HepG2 (cell line): Measurements from ENCODE around the gene CCM2L. TPM values are rescaled to one million over a fixed set of nuclear protein-coding genes. Genes with fewer than 3 reads are reported as not detected.

Experiments
- ARID2 ChIP-seq: sonication (generic); formaldehyde crosslinking; IDR thresholded peaks from 2 replicates; pipeline ENCODE4 v1.8.1; 2022; ENCODE audit warnings: mild to moderate bottlenecking, missing genetic modification reagents, borderline replicate concordance
- BORCS8-MEF2B ChIP-seq: sonication (generic); formaldehyde crosslinking; IDR thresholded peaks from 2 replicates; pipeline ENCODE4 v1.8.0; 2022; ENCODE audit warnings: mild to moderate bottlenecking, missing genetic modification reagents
- FOSL1 ChIP-seq: sonication (generic); formaldehyde crosslinking; IDR thresholded peaks from 2 replicates; pipeline ENCODE4 v1.9.0; 2021; ENCODE audit warnings: missing genetic modification reagents, borderline replicate concordance
- HNF4G ChIP-seq, 2 experiments: sonication (generic) in 1 of 2; formaldehyde crosslinking in 1 of 2; IDR thresholded peaks; 2 replicates each; pipeline versions ENCODE4 v1.4.0 to v1.6.1; 2011 to 2020; ENCODE audit warnings: borderline replicate concordance in 2 of 2, low read depth in 2 of 2, mild to moderate bottlenecking in 2 of 2, low read length in 1 of 2, missing genetic modification reagents in 1 of 2, moderate library complexity in 1 of 2
- HNRNPUL1 ChIP-seq: fragments of 200-400 bp; formaldehyde crosslinking; IDR thresholded peaks from 2 replicates; pipeline ENCODE4 v1.6.1; 2017; ENCODE audit warnings: low read depth, mild to moderate bottlenecking, low read length, moderate library complexity
- KLF9 ChIP-seq: IDR thresholded peaks from 2 replicates; pipeline ENCODE4 v1.6.1; 2016; ENCODE audit warnings: low read depth
- MAFG ChIP-seq: sonication (generic); formaldehyde crosslinking; IDR thresholded peaks from 2 replicates; pipeline ENCODE4 v1.5.1; 2020; ENCODE audit warnings: mild to moderate bottlenecking, missing genetic modification reagents
- MED8 ChIP-seq: sonication (generic); formaldehyde crosslinking; IDR thresholded peaks from 2 replicates; pipeline ENCODE4 v1.8.1; 2023; ENCODE audit warnings: mild to moderate bottlenecking, missing genetic modification reagents; ENCODE audit not compliant: insufficient replicate concordance
- MTA3 ChIP-seq: sonication (generic); formaldehyde crosslinking; IDR thresholded peaks from 2 replicates; pipeline ENCODE4 v1.4.0; 2020; ENCODE audit warnings: missing genetic modification reagents
- XRCC5 ChIP-seq: fragments of 200-400 bp; formaldehyde crosslinking; optimal IDR thresholded peaks from 2 replicates; pipeline ENCODE3; 2017; ENCODE audit warnings: mild to moderate bottlenecking, low read length
- ZFP1 ChIP-seq: IDR thresholded peaks from 2 replicates; pipeline ENCODE4 v1.6.1; 2016
- ZNF510 ChIP-seq: sonication (generic); formaldehyde crosslinking; IDR thresholded peaks from 2 replicates; pipeline ENCODE4 v1.4.0; 2020; ENCODE audit warnings: low read depth, mild to moderate bottlenecking, missing genetic modification reagents
- ZNF7 ChIP-seq: IDR thresholded peaks from 2 replicates; pipeline ENCODE4 v1.6.1; 2016; ENCODE audit warnings: missing biosample characterization, missing genetic modification reagents
- ZSCAN31 ChIP-seq: sonication (generic); formaldehyde crosslinking; IDR thresholded peaks from 2 replicates; pipeline ENCODE4 v1.5.0; 2020; ENCODE audit warnings: low read depth, mild to moderate bottlenecking, missing genetic modification reagents
- polyA plus RNA-seq, 8 experiments: library from polyadenylated mRNA; depleted of rRNA in 3 of 8; stranded (reverse) in 7 of 8; unstranded in 1 of 8; fragments of >200 nt; fragmentation: Illumina TruSeq in 4 of 8; extraction: Trizol in 4 of 8; gene quantifications; 2 replicates each; pipeline versions ENCODE4 v1.2.1 to v1.2.3, GENCODE V29; 2011 to 2016; ENCODE audit warnings: low read depth in 4 of 8, missing spikeins in 1 of 8, mixed read lengths in 1 of 8; ENCODE audit not compliant: insufficient read depth in 1 of 8
- total RNA-seq, 5 experiments: library from RNA; depleted of rRNA; stranded (reverse); fragments of >200 nt; fragmentation: Illumina TruSeq; extraction: Trizol; gene quantifications; 2 replicates each; pipeline ENCODE4 v1.2.3, GENCODE V29; 2016; ENCODE audit warnings: low read depth in 1 of 5
- TF ChIP-seq, protein P1 (sequence below): sonication (generic); formaldehyde crosslinking; IDR thresholded peaks from 2 replicates; pipeline ENCODE4 v1.4.0; 2020; ENCODE audit warnings: missing genetic modification reagents
- TF ChIP-seq, protein P2 (sequence below): IDR thresholded peaks from 2 replicates; pipeline ENCODE4 v1.6.1; 2018; ENCODE audit warnings: missing genetic modification reagents, mild to moderate bottlenecking, missing compliant biosample characterization
- TF ChIP-seq, protein P3 (sequence below): sonication (generic); formaldehyde crosslinking; IDR thresholded peaks from 2 replicates; pipeline ENCODE4 v1.8.1; 2023; ENCODE audit warnings: mild to moderate bottlenecking, missing genetic modification reagents
- TF ChIP-seq, protein P4 (sequence below): sonication (generic); formaldehyde crosslinking; IDR thresholded peaks from 2 replicates; pipeline ENCODE4 v1.4.0; 2020; ENCODE audit warnings: missing genetic modification reagents

Gene CCM2L
- total and polyA plus RNA-seq, 2 of the 13 experiments (the other 11 are each of a cell fraction or from before 2014, with no cell fraction given), result 0.15 TPM; not detected in 1

DNA sequence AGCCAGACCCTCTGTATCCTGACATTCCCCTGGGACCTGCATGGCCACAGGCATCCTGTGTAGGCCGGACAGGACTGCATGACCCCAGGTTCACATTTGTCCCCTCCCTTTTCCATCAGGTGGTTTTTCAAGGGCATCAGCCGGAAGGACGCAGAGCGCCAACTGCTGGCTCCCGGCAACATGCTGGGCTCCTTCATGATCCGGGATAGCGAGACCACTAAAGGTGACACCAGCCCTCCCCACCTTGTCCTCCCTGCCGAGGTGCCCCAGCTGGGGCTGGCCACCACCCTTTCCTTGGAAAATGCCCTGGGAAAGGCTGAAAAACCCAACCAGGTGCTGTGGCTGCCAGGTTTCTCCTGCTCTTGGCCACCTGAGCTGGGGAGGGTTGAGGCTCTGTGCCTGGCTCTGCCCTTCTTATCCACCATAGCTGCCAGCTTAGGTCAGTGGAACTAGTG is 69.4 kb downstream of the CCM2L start (continued):
- no peak for TF ChIP-seq MTA3 (CRISPR knock-in tag)
- TF ChIP-seq ZFP1 (CRISPR knock-in tag), result no peak
- no peak for TF ChIP-seq BORCS8-MEF2B
- TF ChIP-seq MED8 (CRISPR knock-in tag), result no peak
- no peak for TF ChIP-seq ZSCAN31 (CRISPR knock-in tag)
- TF ChIP-seq HNRNPUL1, result no peak
- no peak for TF ChIP-seq ARID2
- peak; percentile 62 for TF ChIP-seq XRCC5
- TF ChIP-seq FOSL1 (CRISPR knock-in tag), result 0 out of 2 replicates have a peak, but pooled peaks have one; percentile 8
- 0 out of 2 replicates have a peak, but pooled peaks have one; percentile 31 for TF ChIP-seq ZNF7 (CRISPR knock-in tag)
- TF ChIP-seq, protein P1, sequence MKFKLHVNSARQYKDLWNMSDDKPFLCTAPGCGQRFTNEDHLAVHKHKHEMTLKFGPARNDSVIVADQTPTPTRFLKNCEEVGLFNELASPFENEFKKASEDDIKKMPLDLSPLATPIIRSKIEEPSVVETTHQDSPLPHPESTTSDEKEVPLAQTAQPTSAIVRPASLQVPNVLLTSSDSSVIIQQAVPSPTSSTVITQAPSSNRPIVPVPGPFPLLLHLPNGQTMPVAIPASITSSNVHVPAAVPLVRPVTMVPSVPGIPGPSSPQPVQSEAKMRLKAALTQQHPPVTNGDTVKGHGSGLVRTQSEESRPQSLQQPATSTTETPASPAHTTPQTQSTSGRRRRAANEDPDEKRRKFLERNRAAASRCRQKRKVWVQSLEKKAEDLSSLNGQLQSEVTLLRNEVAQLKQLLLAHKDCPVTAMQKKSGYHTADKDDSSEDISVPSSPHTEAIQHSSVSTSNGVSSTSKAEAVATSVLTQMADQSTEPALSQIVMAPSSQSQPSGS (CRISPR knock-in tag), result 0 out of 2 replicates have a peak, but pooled peaks have one; percentile 37
- TF ChIP-seq KLF9, result no peak
- TF ChIP-seq, protein P2, sequence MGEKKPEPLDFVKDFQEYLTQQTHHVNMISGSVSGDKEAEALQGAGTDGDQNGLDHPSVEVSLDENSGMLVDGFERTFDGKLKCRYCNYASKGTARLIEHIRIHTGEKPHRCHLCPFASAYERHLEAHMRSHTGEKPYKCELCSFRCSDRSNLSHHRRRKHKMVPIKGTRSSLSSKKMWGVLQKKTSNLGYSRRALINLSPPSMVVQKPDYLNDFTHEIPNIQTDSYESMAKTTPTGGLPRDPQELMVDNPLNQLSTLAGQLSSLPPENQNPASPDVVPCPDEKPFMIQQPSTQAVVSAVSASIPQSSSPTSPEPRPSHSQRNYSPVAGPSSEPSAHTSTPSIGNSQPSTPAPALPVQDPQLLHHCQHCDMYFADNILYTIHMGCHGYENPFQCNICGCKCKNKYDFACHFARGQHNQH (CRISPR knock-in tag), result peak; percentile 63; the same call in 1 of the 2 replicates
- no peak for TF ChIP-seq ZNF510 (CRISPR knock-in tag)
- TF ChIP-seq, protein P3, sequence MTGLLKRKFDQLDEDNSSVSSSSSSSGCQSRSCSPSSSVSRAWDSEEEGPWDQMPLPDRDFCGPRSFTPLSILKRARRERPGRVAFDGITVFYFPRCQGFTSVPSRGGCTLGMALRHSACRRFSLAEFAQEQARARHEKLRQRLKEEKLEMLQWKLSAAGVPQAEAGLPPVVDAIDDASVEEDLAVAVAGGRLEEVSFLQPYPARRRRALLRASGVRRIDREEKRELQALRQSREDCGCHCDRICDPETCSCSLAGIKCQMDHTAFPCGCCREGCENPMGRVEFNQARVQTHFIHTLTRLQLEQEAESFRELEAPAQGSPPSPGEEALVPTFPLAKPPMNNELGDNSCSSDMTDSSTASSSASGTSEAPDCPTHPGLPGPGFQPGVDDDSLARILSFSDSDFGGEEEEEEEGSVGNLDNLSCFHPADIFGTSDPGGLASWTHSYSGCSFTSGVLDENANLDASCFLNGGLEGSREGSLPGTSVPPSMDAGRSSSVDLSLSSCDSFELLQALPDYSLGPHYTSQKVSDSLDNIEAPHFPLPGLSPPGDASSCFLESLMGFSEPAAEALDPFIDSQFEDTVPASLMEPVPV (CRISPR knock-in tag), result no peak
- TF ChIP-seq, protein P4, sequence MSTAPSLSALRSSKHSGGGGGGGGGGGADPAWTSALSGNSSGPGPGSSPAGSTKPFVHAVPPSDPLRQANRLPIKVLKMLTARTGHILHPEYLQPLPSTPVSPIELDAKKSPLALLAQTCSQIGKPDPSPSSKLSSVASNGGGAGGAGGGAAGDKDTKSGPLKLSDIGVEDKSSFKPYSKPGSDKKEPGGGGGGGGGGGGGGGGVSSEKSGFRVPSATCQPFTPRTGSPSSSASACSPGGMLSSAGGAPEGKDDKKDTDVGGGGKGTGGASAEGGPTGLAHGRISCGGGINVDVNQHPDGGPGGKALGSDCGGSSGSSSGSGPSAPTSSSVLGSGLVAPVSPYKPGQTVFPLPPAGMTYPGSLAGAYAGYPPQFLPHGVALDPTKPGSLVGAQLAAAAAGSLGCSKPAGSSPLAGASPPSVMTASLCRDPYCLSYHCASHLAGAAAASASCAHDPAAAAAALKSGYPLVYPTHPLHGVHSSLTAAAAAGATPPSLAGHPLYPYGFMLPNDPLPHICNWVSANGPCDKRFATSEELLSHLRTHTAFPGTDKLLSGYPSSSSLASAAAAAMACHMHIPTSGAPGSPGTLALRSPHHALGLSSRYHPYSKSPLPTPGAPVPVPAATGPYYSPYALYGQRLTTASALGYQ (CRISPR knock-in tag), result no peak
- TF ChIP-seq MAFG (CRISPR knock-in tag), result no peak
- no peak for TF ChIP-seq HNF4G (IDR thresholded peaks at IDR 0.05; ENCODE audit: borderline replicate concordance, low read depth, low read length)
- TF ChIP-seq HNF4G (CRISPR knock-in tag; IDR thresholded peaks at IDR 0.05; ENCODE audit: borderline replicate concordance, low read depth), result 0 out of 2 replicates have a peak, but pooled peaks have one; percentile 49
